Fibroblast of lung (primary cell): ENCODE data around the gene GRAMD2A. TPM values are rescaled to one million over a fixed set of nuclear protein-coding genes. Genes with fewer than 3 reads are reported as not detected.

Source experiments
- DNase-seq, 2 donors: peaks; one replicate each; pipeline versions ENCODE4 v3.0.0 to v3.0.0-alpha.2; 2010; ENCODE audit warnings: low read depth in 2 of 2
- H2AFZ ChIP-seq: 2 replicates; pipeline ENCODE4 v1.5.1; 2012; ENCODE audit warnings: low read length, control low read depth, inconsistent platforms
- H3K27ac ChIP-seq: 2 replicates; pipeline ENCODE4 v1.5.1; 2011; ENCODE audit warnings: low read length, control low read depth; ENCODE audit not compliant: insufficient read depth
- H3K27me3 ChIP-seq: 2 replicates; pipeline ENCODE4 v1.5.1; 2011; ENCODE audit warnings: mild to moderate bottlenecking, low read length; ENCODE audit not compliant: control insufficient read depth, insufficient read depth
- H3K36me3 ChIP-seq: 2 replicates; pipeline ENCODE4 v1.5.1; 2011; ENCODE audit warnings: low read length; ENCODE audit not compliant: control insufficient read depth, insufficient read depth
- H3K4me1 ChIP-seq: 2 replicates; pipeline ENCODE4 v1.5.1; 2011; ENCODE audit warnings: low read length; ENCODE audit not compliant: control insufficient read depth, insufficient read depth; ENCODE audit errors: extremely low read depth
- H3K4me2 ChIP-seq: 2 replicates; pipeline ENCODE4 v1.5.1; 2011; ENCODE audit warnings: low read length, control low read depth; ENCODE audit not compliant: insufficient read depth; ENCODE audit errors: extremely low read depth
- H3K4me3 ChIP-seq, 4 experiments: fragments of 200-600 bp in 1 of 4; sonication (generic) in 1 of 4; replicated peaks in 1 of 4; 2 replicates each; pipeline ENCODE4 v1.5.1; 2011 to 2016; ENCODE audit warnings: low read length in 4 of 4, low read depth in 3 of 4, mild to moderate bottlenecking in 3 of 4, control low read depth in 2 of 4, inconsistent platforms in 1 of 4, mixed read lengths in 1 of 4; ENCODE audit not compliant: insufficient read depth in 1 of 4; ENCODE audit errors: control extremely low read depth in 1 of 4
- H3K79me2 ChIP-seq: 2 replicates; pipeline ENCODE4 v1.5.1; 2012; ENCODE audit warnings: mild to moderate bottlenecking, low read length, inconsistent platforms; ENCODE audit not compliant: control insufficient read depth, insufficient read depth
- H3K9ac ChIP-seq: 2 replicates; pipeline ENCODE4 v1.5.1; 2011; ENCODE audit warnings: mild to moderate bottlenecking, low read length, control low read depth; ENCODE audit not compliant: insufficient read depth
- H3K9me3 ChIP-seq: 2 replicates; pipeline ENCODE4 v1.5.1; 2012; ENCODE audit warnings: low read depth, low read length; ENCODE audit not compliant: control insufficient read depth, insufficient read depth
- H4K20me1 ChIP-seq: 2 replicates; pipeline ENCODE4 v1.5.1; 2011; ENCODE audit warnings: low read length; ENCODE audit not compliant: control insufficient read depth, insufficient read depth; ENCODE audit errors: extremely low read depth
- CTCF ChIP-seq, 2 donors: IDR thresholded peaks in 1 of 2; conservative IDR thresholded peaks in 1 of 2; 1 replicate in 1 of 2; 2 replicates in 1 of 2; pipeline ENCODE4 v1.5.1; 2011 to 2012; ENCODE audit warnings: low read length in 2 of 2, control low read depth in 1 of 2, inconsistent platforms in 1 of 2, low read depth in 1 of 2, mild to moderate bottlenecking in 1 of 2
- EZH2 ChIP-seq: IDR thresholded peaks from 2 replicates; pipeline ENCODE4 v1.5.1; 2012; ENCODE audit warnings: low read length, control low read depth, mild to moderate bottlenecking; ENCODE audit errors: missing control alignments
- polyA plus RNA-seq, 2 donors: library from polyadenylated mRNA; depleted of rRNA in 1 of 2; stranded (reverse) in 1 of 2; unstranded in 1 of 2; fragments of >200 nt; gene quantifications; 2 replicates each; pipeline ENCODE4 v1.2.1, GENCODE V29; 2011 to 2012; ENCODE audit warnings: missing spikeins in 1 of 2
- total RNA-seq: library from RNA; depleted of rRNA; stranded (reverse); fragments of >200 nt; gene quantifications from 2 replicates; pipeline ENCODE4 v1.2.1, GENCODE V29; 2014

The GRAMD2A gene
- total and polyA plus RNA-seq, 2 donors (not counting 1 experiment from before 2014, with no cell fraction given), result 0.15 to 0.83 TPM

- Histone ChIP-seq H3K9ac (peak overlapping the region; percentile 70), H3K36me3 (peaks cover 2% of the 10 kb centered on the region)
- TF ChIP-seq CTCF (conservative IDR thresholded peaks at IDR 0.05 in 1 of 2, IDR thresholded peaks at IDR 0.05 in 1 of 2; ENCODE audit: low read depth in 1 of 2, low read length in 2 of 2), result no peak
- no peak for TF ChIP-seq EZH2
Observed at GRCh38 chr15:72236381-72237003, 38.9 kb upstream of the GRAMD2A start.

GRCh38 chr15:72235298-72235697, 37.7 kb upstream of the GRAMD2A start:
- TF ChIP-seq EZH2 (no peak), CTCF (conservative IDR thresholded peaks at IDR 0.05 in 1 of 2, IDR thresholded peaks at IDR 0.05 in 1 of 2; ENCODE audit: low read depth in 1 of 2, low read length in 2 of 2) (no peak)
- Histone ChIP-seq H3K79me2 (peaks cover 22% of the 10 kb centered on the region), H4K20me1 (no peaks in the 10 kb centered on the region), H3K4me2 (no peak overlapping the region), H3K4me1 (peaks cover 20% of the 10 kb centered on the region), H3K9ac (no peak overlapping the region), H3K36me3 (no peaks in the 10 kb centered on the region), H2AFZ (no peak overlapping the region), H3K4me3 (no peak overlapping the region), H3K27ac (no peak overlapping the region), H3K27me3 (no peaks in the 10 kb centered on the region), H3K9me3 (no peaks in the 10 kb centered on the region)
- DNase-seq, result no peak

More at GRCh38 chr15:72236381-72237003, 38.9 kb upstream of the GRAMD2A start:
- H4K20me1 ChIP-seq, result no peaks in the 10 kb centered on the region
- DNase-seq, result no peak
- peaks cover 20% of the 10 kb centered on the region for H3K4me1 ChIP-seq
- H3K27ac ChIP-seq, result peak overlapping the region; percentile 95
- H2AFZ ChIP-seq, result no peak overlapping the region
- peaks cover 14% of the 10 kb centered on the region for H3K79me2 ChIP-seq
- peak overlapping the region; percentile 95 for H3K4me2 ChIP-seq
- no peaks in the 10 kb centered on the region for H3K9me3 ChIP-seq
- H3K27me3 ChIP-seq, result no peaks in the 10 kb centered on the region
- peak overlapping the region; percentile 42 to 66 (median 56) for H3K4me3 ChIP-seq

GRCh38 chr15:72233769-72234168, 36.2 kb upstream of the GRAMD2A start:
- H3K79me2 ChIP-seq, result peaks cover 35% of the 10 kb centered on the region
- H3K27ac ChIP-seq, result no peak overlapping the region
- no peak for TF ChIP-seq EZH2
- no peak for TF ChIP-seq CTCF (conservative IDR thresholded peaks at IDR 0.05 in 1 of 2, IDR thresholded peaks at IDR 0.05 in 1 of 2; ENCODE audit: low read depth in 1 of 2, low read length in 2 of 2)
- no peak overlapping the region for H3K4me2 ChIP-seq
- no peaks in the 10 kb centered on the region for H3K9me3 ChIP-seq
- no peak for DNase-seq
- H3K4me1 ChIP-seq, result peaks cover 20% of the 10 kb centered on the region
- H3K4me3 ChIP-seq, result no peak overlapping the region
- H3K36me3 ChIP-seq, result no peaks in the 10 kb centered on the region
- H3K27me3 ChIP-seq, result no peaks in the 10 kb centered on the region
- no peaks in the 10 kb centered on the region for H4K20me1 ChIP-seq
- no peak overlapping the region for H3K9ac ChIP-seq
- no peak overlapping the region for H2AFZ ChIP-seq
